GM12874 (cell line): ENCODE data around the gene KCNQ1OT1.

Source experiments
- CTCF ChIP-seq: IDR thresholded peaks from 2 replicates; pipeline ENCODE4 v1.5.1; 2011; ENCODE audit warnings: low read depth, mild to moderate bottlenecking, control low read depth, low read length, moderate library complexity; ENCODE audit not compliant: insufficient read depth

The KCNQ1OT1 gene

GRCh38 chr11:2573240-2574042 lies 126.4 kb downstream of the KCNQ1OT1 start:
- TF ChIP-seq CTCF: no peak

GRCh38 chr11:2572491-2573239 lies 127.1 kb downstream of the KCNQ1OT1 start:
- TF ChIP-seq CTCF: no peak

- TF ChIP-seq CTCF: no peak
Observed at GRCh38 chr11:2571598-2572281, 128.1 kb downstream of the KCNQ1OT1 start.

- TF ChIP-seq CTCF: no peak
Observed at GRCh38 chr11:2570841-2571597, 128.8 kb downstream of the KCNQ1OT1 start.

- no peak for TF ChIP-seq CTCF
Observed at GRCh38 chr11:2570211-2570811, 129.5 kb downstream of the KCNQ1OT1 start.

GRCh38 chr11:2569731-2570210 lies 130.0 kb downstream of the KCNQ1OT1 start:
- TF ChIP-seq CTCF: no peak
